GM19023 (cell line): ENCODE measurements around the gene NOSTRIN.
"Not testable (repeated sequence)": the region's sequence is repeated elsewhere in the genome, so short reads cannot be mapped to it uniquely, and the experiment has no call there.

ENCODE experiments used
- ATAC-seq: cut with Tn5 transposase; IDR thresholded peaks from one replicate; pipeline ENCODE4 v1.9.1; 2021; ENCODE audit warnings: mild to moderate bottlenecking, moderate library complexity; ENCODE audit not compliant: unreplicated experiment

NOSTRIN gene

DNA sequence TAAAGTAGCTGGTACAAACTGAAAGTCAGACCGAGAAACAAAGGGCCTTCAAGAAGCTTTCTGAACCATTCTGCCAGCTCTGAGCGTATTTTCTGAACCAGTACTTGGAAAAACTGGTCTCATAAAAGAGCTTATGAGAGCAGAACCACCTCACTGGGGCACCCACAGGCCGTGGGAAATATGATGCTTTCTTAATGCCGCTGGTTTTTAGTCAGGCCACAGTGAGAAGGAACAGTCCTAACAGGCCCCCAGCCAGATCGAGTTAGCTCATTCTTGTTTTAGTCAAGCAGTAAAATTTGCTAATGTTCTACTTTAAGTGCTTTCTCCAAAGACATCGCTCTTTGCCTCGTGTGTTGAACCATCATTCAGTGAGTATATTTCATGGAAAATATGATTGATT, 12.7 kb upstream of the NOSTRIN start:
- no peak for ATAC-seq

DNA sequence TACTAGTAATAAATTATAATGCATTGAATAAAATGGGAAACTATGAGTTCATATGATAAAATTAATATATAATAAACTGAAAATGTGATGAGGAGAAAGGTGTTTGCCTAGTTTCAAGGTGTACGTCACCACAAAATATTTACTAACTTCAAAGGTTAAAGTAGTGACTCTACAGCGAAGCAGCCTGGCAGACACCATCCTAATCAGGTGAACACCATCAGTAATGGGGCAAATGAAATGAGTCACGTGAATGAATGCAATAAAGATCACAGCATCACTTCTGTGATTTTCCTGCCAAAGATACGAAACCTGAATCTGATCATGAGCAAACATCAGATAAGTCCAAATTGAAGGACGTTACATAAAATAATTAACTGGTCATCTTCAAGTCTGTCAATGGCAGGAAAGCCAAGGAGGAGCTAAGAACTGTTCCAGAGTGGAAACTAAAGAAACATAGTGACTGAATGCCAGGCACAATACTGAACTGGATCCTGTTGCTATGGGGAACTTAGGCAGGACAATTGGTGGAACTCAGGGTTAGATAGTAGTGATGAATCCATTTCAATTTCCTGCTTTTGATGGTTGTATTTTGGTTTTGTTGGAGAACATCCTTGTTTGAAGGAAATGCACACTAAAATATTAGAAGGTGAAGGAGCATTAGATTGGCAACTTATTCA, 12.1 kb upstream of the NOSTRIN start:
- ATAC-seq, result no peak

DNA sequence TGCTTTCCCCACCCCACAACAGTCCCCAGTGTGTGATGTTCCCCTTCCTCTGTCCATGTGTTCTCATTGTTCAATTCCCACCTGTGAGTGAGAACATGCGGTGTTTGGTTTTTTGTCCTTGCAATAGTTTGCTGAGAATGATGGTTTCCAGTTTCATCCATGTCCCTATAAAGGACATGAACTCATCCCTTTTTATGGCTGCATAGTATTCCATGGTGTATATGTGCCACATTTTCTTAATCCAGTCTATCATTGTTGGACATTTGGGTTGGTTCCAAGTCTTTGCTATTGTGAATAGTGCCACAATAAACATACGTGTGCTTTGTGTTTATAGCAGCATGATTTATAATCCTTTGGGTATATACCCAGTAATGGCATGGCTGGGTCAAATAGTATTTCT, 11.3 kb upstream of the NOSTRIN start:
- ATAC-seq, result not testable (repeated sequence)

DNA sequence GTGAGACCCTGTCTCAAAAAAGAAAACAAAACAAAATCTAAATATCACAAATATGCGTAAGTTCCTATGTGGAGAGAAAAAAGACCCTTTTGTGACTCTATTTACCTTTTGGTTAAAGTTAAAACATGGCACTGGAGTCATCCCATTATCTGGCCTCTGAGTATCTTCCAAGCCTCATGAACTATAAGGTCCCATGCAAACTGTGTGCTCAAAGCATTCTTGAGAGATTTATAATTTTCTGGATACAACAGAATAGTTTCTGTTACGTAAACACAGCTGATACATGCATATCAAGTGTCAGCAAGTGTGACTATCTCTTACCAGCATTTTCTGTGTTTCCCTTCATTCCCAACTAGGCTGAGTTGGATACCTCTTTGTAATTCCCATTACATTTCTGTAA, 8.8 kb upstream of the NOSTRIN start:
- ATAC-seq, result no peak

DNA sequence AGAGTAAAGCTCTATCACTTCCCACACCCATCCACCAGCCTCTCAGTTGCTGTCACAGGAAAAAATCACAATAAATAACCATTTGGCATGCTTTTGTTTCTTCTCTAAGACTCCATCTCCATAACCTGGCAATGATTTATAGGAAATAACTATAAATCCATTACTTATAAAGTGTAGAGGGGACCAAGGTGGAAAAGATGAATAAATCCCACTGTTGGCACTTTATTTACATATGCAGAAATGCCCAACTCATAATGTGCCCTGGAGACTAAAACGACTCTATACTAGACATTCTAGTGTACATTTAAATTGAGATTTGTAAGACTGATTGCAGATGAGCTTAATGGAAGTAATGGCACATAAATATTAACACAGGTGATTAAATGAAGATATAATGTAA, 7.5 kb upstream of the NOSTRIN start:
- ATAC-seq, result no peak

DNA sequence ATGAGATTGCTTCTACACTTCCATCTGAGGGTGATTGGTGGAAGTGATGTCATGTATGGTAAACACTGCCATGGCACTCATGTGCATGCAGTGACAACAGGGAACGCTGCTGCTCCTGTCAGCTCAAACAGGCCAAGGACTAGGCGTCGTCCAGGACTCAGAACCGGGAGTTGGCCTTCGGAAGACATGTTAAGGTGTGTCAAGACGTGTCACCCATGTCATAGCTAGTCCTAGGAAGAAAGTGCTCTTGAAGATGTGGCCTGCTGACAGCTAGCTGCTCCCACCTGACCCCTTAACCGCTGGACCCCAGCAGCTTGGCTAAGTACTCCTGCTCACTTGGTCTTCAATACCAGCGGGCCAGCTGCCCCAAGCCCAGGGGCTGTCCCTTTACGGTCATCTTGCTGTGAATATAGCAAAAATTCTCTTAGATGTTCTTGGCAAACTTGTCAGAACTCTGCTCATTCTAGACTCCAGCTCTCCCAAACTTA, 6.3 kb upstream of the NOSTRIN start:
- no peak for ATAC-seq

DNA sequence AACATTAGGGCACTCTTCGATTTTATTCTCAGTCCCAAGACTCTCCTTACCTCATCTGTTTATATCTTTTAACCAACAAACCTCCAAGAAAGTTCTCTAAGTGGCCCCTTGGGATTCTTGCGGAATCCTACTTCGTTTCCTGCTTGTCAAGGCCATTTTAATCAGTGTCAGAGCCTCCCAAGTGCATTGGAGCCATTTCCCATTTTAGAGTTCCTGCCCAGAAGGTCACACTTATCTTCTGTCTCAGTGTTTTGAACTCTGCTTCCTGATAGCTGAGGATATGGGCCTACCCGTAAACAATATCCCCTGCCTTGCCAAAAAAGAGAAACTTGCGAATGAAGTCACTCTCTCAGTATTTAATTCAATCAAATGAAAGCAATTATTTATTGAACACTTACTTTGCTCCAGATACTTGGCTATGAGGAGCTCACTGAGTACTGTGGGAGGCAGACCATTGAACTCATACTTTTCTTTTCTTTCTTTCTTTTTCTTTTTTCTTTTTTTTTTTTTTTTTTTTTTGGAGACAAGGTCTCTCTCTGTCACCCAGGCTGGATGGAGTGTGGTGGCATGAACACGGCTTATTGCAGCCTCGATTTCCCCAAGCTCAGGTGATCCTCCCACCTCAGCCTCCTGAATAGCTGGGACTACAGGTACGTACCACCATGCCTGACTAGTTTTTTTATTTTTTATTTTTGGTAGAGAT, 5.7 kb upstream of the NOSTRIN start:
- no peak for ATAC-seq

DNA sequence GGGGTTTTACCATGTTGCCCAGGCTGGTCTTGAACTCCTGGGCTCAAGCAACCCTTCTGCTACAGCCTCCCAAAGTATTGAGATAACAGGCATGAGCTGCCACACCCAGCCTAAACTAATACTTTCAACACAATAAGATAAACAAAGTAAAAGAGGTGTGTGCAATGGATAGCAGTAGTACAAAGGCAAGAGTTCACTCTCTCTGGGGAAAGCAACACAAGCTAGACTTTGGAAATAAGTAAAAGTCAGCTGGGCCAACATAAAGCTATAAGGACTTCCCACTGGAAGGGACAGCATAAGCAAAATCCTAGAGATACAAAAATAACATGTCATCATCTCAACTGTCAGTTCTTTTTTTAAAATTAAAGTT, 5.2 kb upstream of the NOSTRIN start:
- no peak for ATAC-seq

DNA sequence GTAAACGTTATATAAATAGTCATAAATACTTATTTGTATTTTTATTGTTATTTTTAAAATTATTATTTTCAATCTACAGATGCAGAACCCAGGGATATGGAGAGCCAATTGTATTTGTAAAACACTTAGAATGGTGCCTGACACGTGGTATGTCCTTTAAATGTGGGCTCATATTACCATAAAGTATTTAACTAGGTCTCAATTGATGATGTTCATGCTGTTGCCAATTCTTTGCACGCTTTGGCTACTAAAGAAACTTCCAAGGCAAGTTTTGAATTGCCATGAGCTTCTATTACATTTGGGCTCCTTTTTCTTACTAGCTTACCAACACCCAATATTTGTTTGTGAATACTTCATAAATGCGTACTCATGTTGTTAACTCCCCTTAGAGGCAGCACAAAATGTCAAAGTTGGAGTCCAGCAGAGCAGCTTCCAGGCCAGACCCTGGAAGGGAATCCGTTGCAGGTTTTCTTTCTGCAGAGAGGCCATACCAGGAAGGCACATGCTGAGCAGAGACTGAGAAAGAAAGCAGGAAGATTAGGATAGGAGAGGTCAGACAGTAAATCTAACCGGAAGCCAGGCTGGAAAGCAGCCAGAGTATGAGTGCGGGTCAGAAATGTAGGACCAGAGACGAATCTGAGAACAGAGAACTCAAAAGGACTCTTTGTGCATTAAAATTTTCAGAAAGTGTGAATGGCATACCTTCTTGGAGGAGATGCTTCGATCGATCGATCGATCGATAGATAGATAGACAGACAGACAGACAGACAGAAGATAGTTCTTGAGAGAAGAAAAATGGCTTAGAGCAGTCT, 4.2 kb upstream of the NOSTRIN start:
- no peak for ATAC-seq

DNA sequence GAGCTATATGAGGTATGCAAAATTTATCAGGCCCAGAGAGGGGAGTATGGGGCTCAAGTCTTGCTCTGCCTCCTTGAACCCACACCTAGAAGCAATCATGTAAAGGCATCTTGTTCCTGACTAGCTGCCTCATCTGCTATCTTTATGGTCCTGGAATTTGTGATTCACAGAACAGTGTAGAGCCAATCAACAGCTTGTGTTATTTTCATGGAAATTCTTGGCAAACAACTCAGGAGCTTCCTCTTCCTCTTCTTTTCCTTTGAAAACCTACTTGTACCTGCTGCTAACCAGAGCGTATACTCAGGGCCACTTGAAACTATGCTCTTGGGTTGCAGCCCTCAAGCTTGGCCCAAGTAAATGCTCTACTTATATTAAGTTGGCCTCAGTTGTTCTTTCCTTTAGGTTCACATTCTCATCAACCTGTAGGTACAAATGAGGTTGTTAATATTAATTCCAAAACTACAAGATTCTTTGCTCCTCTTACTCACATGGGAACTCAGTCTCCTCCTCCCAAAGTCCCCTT, 3.5 kb upstream of the NOSTRIN start:
- no peak for ATAC-seq

DNA sequence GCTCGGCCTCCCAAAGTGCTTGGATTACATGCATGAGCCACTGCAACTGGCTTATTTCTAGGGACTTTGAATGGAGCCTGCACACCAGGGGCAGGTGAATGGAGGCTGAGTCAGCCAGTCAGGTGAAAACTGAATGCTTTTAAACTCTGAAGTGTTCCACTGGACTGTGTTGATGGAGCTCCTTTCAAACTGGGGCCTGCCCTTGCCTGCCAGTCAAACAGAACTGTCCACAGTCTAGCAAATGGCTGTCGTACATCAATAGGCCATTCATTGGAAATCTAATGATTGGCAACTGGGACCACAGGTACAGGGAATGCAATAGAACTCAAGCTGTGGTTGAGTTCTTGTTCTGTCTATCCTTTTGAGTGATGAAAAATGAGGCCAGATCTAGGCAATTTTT, 966 bp upstream of the NOSTRIN start:
- no peak for ATAC-seq

DNA sequence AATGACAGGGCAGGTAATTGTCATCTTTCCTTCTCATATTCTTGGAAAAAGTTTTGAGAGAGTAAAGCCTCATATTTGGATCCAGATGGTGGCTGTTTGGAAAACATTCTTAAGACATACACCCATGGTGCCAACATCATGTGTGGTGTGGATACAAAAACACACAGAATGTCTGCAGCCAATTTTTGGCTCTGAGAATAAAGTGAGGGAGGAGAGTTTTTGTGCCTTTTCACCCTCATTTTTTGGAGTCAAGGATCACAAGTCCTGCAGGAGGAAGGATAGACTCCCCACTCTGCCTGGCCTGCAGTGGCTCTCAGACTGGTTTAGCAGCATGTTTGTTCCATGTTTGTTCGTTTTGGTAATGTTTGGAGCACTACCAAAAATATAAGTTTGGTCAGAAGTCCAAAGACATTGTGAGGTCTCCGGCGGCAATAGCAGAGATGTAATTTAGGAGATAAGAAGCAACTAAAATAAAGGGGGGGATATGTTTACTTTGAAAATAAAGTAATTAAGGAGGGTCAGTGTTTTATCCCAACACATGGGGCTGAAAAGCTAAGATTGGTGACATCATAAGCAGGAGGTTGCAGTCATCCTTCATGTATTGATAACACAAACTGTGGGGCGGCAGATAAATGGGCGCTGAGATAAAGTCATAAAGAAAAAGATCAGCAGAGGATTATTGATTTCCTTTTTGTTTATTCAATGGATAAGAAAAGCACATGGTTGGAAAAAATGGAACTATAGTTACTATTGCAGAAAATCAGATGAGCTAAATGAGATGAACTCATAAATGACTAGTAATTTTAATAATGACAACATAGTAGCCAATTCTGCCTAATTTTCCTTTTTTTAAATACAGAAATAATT, 655 bp downstream of the NOSTRIN start:
- no peak for ATAC-seq

DNA sequence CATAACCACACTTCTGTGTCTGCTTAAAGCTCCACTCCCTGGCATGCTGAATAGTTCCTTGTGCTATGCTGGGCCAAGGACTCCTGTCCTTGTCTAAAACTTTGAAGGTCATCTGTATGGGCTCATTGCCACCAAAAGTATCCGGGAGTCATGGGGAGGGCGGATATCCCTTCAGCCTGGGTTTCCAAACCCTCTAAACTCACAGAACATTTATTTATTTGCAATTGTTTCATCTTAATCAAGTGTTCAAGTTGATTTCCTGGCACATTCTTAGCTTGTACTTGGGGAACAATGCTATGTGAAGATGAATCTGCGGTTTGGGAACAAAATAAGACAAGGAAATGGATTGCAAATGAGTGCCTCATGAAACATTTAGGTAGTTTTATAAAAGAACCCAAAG, 1.8 kb downstream of the NOSTRIN start:
- no peak for ATAC-seq

DNA sequence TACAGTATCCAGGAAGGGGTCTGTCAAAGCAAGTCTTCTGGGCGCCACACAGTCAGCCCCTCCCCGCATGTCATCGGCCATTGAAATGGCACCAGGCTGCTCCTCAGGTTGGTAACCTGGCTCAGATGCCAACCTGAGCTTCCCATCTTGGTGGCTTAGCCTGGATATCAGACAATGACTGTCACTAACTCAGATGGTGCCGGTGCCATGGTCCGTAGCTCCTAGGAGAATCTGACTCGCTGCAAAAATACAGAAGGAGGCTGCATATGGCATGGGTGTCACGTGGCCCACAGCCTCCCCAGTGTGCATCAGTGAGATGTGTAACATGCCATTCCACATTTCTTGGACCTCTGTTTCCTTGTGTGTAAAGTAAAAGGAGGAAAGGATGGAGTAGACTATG, 3.2 kb downstream of the NOSTRIN start:
- ATAC-seq, result no peak

DNA sequence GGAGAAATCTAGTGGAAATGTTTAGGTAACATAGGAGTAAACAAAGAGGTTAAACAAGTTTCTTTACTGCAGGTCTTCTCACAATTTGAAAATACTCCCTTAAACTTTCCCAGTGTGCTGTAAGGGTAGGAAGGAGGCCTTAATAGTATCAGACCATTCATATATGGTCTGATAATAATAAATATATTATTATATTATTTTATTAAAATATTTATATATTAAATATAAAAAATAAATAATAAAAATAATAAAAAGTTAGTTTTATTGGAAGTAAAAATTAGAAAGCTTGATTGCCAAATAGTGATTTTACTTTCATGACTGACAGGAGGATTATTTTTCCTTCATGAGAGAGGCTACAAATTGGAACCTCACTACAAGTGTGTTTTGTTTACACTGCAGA, 7.1 kb downstream of the NOSTRIN start:
- no peak for ATAC-seq

DNA sequence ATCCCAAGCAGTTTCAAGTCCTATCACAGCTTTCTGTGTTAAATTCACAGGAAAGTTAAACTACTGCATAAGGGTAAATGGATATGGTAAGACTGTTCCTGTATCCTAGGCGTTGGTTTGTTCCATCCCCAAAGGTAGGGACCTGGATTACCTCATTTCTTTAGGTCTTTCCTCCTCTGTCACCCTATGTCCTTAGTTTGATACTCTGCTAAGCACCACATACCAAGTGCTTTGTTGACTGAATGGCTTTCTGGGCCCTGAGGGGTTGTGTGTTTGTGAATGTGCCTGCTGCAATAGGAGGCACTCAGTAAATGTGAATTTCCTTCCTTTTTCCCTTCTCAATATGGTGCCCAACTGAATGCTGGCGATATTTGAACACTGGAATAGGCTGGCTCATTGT, 7.8 kb downstream of the NOSTRIN start:
- ATAC-seq, result no peak

DNA sequence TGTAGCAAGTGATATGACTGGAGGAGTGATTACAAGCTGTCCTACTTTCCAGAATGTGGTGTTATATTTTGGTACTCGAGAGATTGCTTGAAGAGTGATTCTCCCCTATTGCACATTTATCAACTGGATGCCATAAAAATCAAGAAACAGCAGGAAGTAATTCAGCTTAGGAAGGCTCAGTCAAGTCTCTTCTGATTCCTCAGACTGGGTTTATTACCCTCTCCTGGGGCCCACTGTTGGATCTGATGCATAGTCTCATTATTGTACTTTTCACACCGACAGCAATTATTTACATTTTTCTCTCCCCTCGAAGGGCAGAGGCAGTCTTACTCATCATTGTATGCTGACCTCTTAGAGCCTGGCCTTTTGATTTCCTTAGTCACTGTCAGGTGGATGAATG, 9.3 kb downstream of the NOSTRIN start:
- ATAC-seq, result no peak

DNA sequence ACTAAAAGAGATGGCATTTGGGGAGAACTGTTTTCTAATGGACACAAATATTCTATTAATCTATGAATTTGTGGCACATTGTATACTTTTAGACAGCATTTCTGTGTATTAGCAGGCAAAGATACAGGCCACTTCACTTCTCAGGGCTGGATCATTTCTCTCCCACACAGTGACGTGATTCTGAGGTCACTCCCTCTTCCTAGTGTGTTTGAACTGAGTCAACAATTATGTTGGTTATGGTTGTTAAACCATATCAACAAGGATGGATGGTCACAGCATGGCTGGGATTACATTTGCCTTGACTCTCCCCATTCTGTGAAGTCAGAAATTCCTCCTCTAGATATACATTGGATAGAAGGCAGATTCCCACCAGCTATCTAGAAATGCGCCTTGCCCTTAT, 11.6 kb downstream of the NOSTRIN start:
- no peak for ATAC-seq

DNA sequence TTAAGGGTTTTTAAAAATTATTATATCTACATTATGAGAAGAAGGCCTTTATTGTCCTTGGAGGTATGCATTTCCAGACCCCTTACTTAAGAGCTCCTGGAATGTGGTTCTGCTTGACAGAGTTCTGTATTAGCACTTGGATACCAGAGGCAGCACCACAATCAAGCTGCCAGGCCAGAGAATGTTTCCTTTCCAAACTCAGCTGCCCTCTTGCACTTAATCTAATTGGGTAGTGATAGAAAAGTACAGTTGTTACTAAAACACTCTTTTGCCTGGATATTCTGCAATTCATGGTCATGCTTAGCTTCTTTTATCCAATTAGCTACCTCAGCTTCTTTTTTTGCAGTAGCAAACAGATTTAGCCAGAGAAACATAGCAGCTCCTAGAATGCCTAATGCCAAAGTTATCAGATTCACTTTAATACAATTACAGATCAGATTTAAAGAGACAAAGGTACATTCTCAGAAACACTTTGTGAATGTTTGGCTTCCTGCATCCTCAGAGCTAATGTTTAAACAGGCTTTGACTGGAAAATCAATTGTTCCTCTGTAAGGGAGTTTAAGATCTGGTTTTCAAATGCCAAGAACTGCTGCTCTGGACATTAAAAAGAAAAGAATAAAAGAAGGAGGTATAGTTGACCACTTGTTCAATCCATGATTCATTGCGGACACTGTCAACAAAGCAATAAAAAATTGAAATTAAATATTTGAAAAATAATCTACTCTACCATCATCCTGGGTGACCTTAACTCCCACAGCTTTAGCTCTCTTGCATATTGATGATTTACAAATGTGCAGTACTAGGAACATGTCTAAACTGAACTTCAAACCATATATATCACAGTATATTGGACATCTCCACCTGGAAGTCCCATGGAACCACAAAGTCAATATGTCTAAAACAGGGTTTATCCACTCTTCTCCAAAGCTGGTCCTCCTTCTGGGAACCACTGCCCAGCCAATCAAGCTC, 12.8 kb downstream of the NOSTRIN start:
- no peak for ATAC-seq

DNA sequence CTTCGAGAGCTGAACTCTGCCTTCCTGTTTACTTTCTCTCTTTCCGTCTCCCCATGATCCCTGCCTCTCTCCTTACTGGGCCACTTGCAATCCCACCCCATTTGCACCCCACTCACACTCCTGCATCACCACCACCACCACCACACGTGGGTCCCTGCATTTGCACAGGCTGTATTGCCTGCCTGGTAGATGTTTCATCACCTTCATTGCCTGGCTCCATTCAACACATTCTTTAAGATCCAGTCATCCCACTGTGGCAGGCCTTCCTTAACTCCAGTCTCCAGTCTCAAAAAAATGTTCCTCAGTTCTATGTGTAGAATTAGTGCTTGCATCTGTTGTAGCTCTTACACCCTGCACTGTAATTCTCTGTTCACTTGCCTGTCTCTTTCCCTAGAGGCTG, 13.9 kb downstream of the NOSTRIN start:
- ATAC-seq, result no peak
